ENCODE data around the gene HIRIP3. TPM values are rescaled to one million over a fixed set of nuclear protein-coding genes. Genes with fewer than 3 reads are reported as not detected.
"Not testable (repeated sequence)": the region's sequence is repeated elsewhere in the genome, so short reads cannot be mapped to it uniquely, and the experiment has no call there.

The HIRIP3 gene
- total and polyA plus RNA-seq, 2 donors from 2014 or later, result 16.0 to 18.7 TPM

GRCh38 chr16:30016555-30017276 is 21.3 kb upstream of the HIRIP3 start:
- TF ChIP-seq CTCF (IDR thresholded peaks at IDR 0.05; ENCODE audit: borderline replicate concordance, extremely low read depth, insufficient read depth), result no peak
- FAIRE-seq, result no peak
- Histone ChIP-seq H3K27me3 (ENCODE audit: control insufficient read depth, insufficient read depth, low read length) (no peaks in the 10 kb centered on the region), H3K27ac (ENCODE audit: low read depth in 2 of 2, low read length in 2 of 2) (no peak overlapping the region), H3K9ac (ENCODE audit: low read length in 3 of 3) (no peak overlapping the region), H3K9me3 (ENCODE audit: control insufficient read depth in 2 of 3, insufficient read depth in 1 of 3, low read length in 3 of 3) (no peaks in the 10 kb centered on the region), H3K4me1 (ENCODE audit: control insufficient read depth in 2 of 3, insufficient read depth in 2 of 3, low read depth in 1 of 3, low read length in 3 of 3) (peaks cover 0 to 7% (median 0%) of the 10 kb centered on the region in 3 donors), H3K36me3 (ENCODE audit: control insufficient read depth in 2 of 3, insufficient read depth in 3 of 3, low read length in 3 of 3) (no peaks in the 10 kb centered on the region), H3K4me3 (ENCODE audit: low read length in 3 of 3) (no peak overlapping the region)
- no peak for DNase-seq
- intact Hi-C loops (cut with DNase I), result no loop called here

GRCh38 chr16:30015450-30015849 is 20.0 kb upstream of the HIRIP3 start:
- H3K4me1 ChIP-seq (ENCODE audit: control insufficient read depth in 2 of 3, insufficient read depth in 2 of 3, low read depth in 1 of 3, low read length in 3 of 3); H3K27me3 ChIP-seq (ENCODE audit: control insufficient read depth, insufficient read depth, low read length); H3K4me3 ChIP-seq (ENCODE audit: low read length in 3 of 3); intact Hi-C loops (cut with DNase I); FAIRE-seq; H3K9me3 ChIP-seq (ENCODE audit: control insufficient read depth in 2 of 3, insufficient read depth in 1 of 3, low read length in 3 of 3); H3K36me3 ChIP-seq (ENCODE audit: control insufficient read depth in 2 of 3, insufficient read depth in 3 of 3, low read length in 3 of 3); H3K27ac ChIP-seq (ENCODE audit: low read depth in 2 of 2, low read length in 2 of 2); DNase-seq; H3K9ac ChIP-seq (ENCODE audit: low read length in 3 of 3): not testable (repeated sequence)

- H3K4me1 ChIP-seq (ENCODE audit: control insufficient read depth in 2 of 3, insufficient read depth in 2 of 3, low read depth in 1 of 3, low read length in 3 of 3); H3K27ac ChIP-seq (ENCODE audit: low read depth in 2 of 2, low read length in 2 of 2); H3K4me3 ChIP-seq (ENCODE audit: low read length in 3 of 3); FAIRE-seq; intact Hi-C loops (cut with DNase I); H3K9ac ChIP-seq (ENCODE audit: low read length in 3 of 3); DNase-seq; H3K9me3 ChIP-seq (ENCODE audit: control insufficient read depth in 2 of 3, insufficient read depth in 1 of 3, low read length in 3 of 3); H3K27me3 ChIP-seq (ENCODE audit: control insufficient read depth, insufficient read depth, low read length); H3K36me3 ChIP-seq (ENCODE audit: control insufficient read depth in 2 of 3, insufficient read depth in 3 of 3, low read length in 3 of 3): not testable (repeated sequence)
These were observed 17.2 kb upstream of the HIRIP3 start for GRCh38 chr16:30012598-30012997.

- Histone ChIP-seq H3K4me1 (ENCODE audit: control insufficient read depth in 2 of 3, insufficient read depth in 2 of 3, low read depth in 1 of 3, low read length in 3 of 3) (peaks cover 0 to 4% (median 0%) of the 10 kb centered on the region in 3 donors), H3K4me3 (ENCODE audit: low read length in 3 of 3) (no peak overlapping the region), H3K9ac (ENCODE audit: low read length in 3 of 3) (no peak overlapping the region), H3K9me3 (ENCODE audit: control insufficient read depth in 2 of 3, insufficient read depth in 1 of 3, low read length in 3 of 3) (no peaks in the 10 kb centered on the region), H3K36me3 (ENCODE audit: control insufficient read depth in 2 of 3, insufficient read depth in 3 of 3, low read length in 3 of 3) (no peaks in the 10 kb centered on the region), H3K27me3 (ENCODE audit: control insufficient read depth, insufficient read depth, low read length) (no peaks in the 10 kb centered on the region), H3K27ac (ENCODE audit: low read depth in 2 of 2, low read length in 2 of 2) (no peak overlapping the region)
- no peak for TF ChIP-seq CTCF (IDR thresholded peaks at IDR 0.05; ENCODE audit: borderline replicate concordance, extremely low read depth, insufficient read depth)
- DNase-seq, result no peak
- intact Hi-C loops (cut with DNase I), result no loop called here
- FAIRE-seq, result no peak
These were observed 16.5 kb upstream of the HIRIP3 start for GRCh38 chr16:30011714-30012504.

Measured in kidney (tissue), 14 donors.